Ovary (tissue), 3 donors: ENCODE results near the gene ANKRD53.

Source experiments
- CTCF ChIP-seq, 3 donors: fragments of 450-650 bp in 2 of 3; fragments of 200-600 bp in 1 of 3; IDR thresholded peaks; one replicate each; pipeline versions ENCODE4 v1.5.1 to v1.8.0; 2016 to 2022; ENCODE audit warnings: antibody characterized with exemption in 3 of 3, mild to moderate bottlenecking in 1 of 3
- POLR2A ChIP-seq: fragments of 450-650 bp; IDR thresholded peaks from one replicate; pipeline ENCODE4 v1.6.1; 2017; ENCODE audit warnings: antibody characterized with exemption, mild to moderate bottlenecking, moderate library complexity
- donor health status: DM: no; HTN: no; CAD: no.

- TF ChIP-seq CTCF (IDR thresholded peaks at IDR 0.05), result no peak
- no peak for TF ChIP-seq POLR2A
Measured at GRCh38 chr2:70959851-70960832, 18.3 kb upstream of the ANKRD53 start.
